Activated naive CD8-positive, alpha-beta T cell treated with anti-CD3 and anti-CD28 coated beads, Interleukin-2, amount 50 U/mL, for 24 hours (primary cell): Measurements from ENCODE around the gene PALLD.

Experiments
- ATAC-seq: fragments of 150-1000 bp; cut with Tn5 transposase; one replicate; pipeline ENCODE4 v1.10.0; 2021
- DNase-seq: peaks from one replicate; pipeline ENCODE4 v3.0.0; 2021
- H3K27ac Mint-ChIP-seq: one replicate; pipeline ENCODE4 v1.8.0; 2021; ENCODE audit warnings: mild to moderate bottlenecking, mixed read lengths
- H3K27me3 Mint-ChIP-seq: one replicate; pipeline ENCODE4 v1.8.0; 2021; ENCODE audit warnings: mixed read lengths
- H3K36me3 Mint-ChIP-seq: one replicate; pipeline ENCODE4 v1.8.0; 2021; ENCODE audit warnings: low read depth, mixed read lengths
- H3K4me1 Mint-ChIP-seq: one replicate; pipeline ENCODE4 v1.8.0; 2021; ENCODE audit warnings: mixed read lengths
- H3K4me3 Mint-ChIP-seq: one replicate; pipeline ENCODE4 v1.8.0; 2021; ENCODE audit warnings: mild to moderate bottlenecking, moderate library complexity, mixed read lengths
- H3K9me3 Mint-ChIP-seq: one replicate; pipeline ENCODE4 v1.8.0; 2021; ENCODE audit warnings: mixed read lengths

The PALLD gene

DNA sequence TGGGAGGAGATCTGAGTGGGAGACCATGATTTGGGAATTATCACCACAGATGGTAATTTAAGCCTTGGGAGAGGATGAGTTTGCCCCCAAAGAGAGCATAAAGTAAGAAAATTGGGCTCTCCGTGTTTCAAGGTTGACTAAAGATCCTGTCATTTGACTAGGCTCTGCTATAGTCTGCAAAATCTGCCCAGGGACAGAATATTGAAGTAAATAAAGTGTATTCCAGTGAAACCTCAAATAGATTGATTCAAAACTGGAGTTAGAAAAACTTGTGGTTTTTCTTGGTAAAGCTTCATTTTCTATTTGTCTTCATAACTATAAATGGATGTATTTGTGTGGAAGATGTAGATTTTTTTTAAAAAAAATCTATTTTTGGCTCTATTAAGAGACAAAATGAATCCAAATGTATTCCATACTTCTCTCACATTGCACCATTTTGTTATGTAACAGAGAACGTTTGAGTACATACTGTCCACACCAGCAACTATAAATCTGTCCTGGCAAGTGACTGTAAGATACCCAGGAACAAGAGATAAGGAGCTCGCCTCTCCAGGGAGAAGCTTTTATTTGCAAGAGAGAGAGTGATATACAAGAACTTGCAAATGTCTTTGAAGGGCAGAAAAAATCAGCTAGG, 343.0 kb downstream of the PALLD start:
- Mint-ChIP-seq H3K9me3 (no peaks in the 10 kb centered on the region), H3K4me3 (no peak overlapping the region), H3K36me3 (no peaks in the 10 kb centered on the region), H3K4me1 (peaks cover 2% of the 10 kb centered on the region), H3K27me3 (peaks cover 46% of the 10 kb centered on the region), H3K27ac (no peak overlapping the region)
- ATAC-seq (no peak), DNase-seq (no peak)

DNA sequence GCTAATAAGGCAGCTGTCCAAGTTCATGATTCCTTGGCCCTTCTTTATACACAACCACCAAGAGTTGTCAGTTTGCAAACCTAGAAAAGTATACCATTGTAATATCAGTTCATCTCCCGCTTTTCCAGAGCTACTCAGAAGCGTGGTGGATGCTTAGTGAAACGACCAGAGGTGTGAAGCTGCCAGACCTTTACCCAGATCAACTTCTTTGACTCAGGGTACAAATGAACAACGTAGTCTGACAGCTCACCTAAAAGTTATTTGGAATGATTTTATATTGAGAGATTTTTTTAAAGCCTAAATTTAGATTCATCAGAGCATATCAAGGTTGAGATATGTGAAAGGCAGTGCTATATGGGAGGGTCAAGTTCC, 343.5 kb downstream of the PALLD start:
- Mint-ChIP-seq H3K4me1 (peaks cover 2% of the 10 kb centered on the region), H3K9me3 (no peaks in the 10 kb centered on the region), H3K27ac (no peak overlapping the region), H3K36me3 (no peaks in the 10 kb centered on the region), H3K4me3 (no peak overlapping the region), H3K27me3 (peaks cover 43% of the 10 kb centered on the region)
- DNase-seq: no peak
- no peak for ATAC-seq

GRCh38 chr4:168841000-168841671, 344.3 kb downstream of the PALLD start:
- no peaks in the 10 kb centered on the region for H3K36me3 Mint-ChIP-seq
- peaks cover 37% of the 10 kb centered on the region for H3K27me3 Mint-ChIP-seq
- H3K4me3 Mint-ChIP-seq: no peak overlapping the region
- DNase-seq: no peak
- H3K27ac Mint-ChIP-seq: no peak overlapping the region
- no peak for ATAC-seq
- H3K9me3 Mint-ChIP-seq: no peaks in the 10 kb centered on the region
- H3K4me1 Mint-ChIP-seq: peaks cover 2% of the 10 kb centered on the region

- H3K27ac Mint-ChIP-seq: no peak overlapping the region
- H3K4me3 Mint-ChIP-seq: no peak overlapping the region
- no peak for ATAC-seq
Observed at GRCh38 chr4:168841672-168842019, 344.8 kb downstream of the PALLD start.

DNA sequence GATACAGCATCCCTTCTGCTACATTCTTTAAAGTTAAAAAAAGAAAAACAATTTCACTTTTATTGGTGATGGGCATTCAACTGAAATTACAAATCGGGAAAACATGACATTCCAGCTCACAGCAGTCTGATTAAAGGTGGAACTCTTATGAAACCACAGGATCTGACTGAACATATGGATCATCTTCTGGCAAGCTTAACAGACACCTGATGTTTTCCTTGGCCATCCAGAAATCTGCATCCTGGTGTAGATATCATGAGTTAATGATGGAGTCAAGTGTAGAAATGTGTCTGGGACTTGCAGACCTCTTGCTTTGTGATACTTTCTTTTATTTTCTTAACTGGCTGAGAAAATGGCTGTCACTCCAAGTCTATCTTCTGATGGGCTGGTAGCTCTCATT, 345.3 kb downstream of the PALLD start:
- ATAC-seq (no peak), DNase-seq (no peak)
- H3K9me3 Mint-ChIP-seq: no peaks in the 10 kb centered on the region
- H3K36me3 Mint-ChIP-seq: no peaks in the 10 kb centered on the region
- H3K4me1 Mint-ChIP-seq: peaks cover 2% of the 10 kb centered on the region
- no peak overlapping the region for H3K27ac Mint-ChIP-seq
- peaks cover 33% of the 10 kb centered on the region for H3K27me3 Mint-ChIP-seq
- H3K4me3 Mint-ChIP-seq: no peak overlapping the region

More at GRCh38 chr4:168841672-168842019, 344.8 kb downstream of the PALLD start:
- Mint-ChIP-seq H3K36me3 (no peaks in the 10 kb centered on the region), H3K27me3 (peaks cover 34% of the 10 kb centered on the region), H3K4me1 (peaks cover 2% of the 10 kb centered on the region), H3K9me3 (no peaks in the 10 kb centered on the region)
- DNase-seq: no peak

- H3K36me3 Mint-ChIP-seq: no peaks in the 10 kb centered on the region
- H3K9me3 Mint-ChIP-seq: no peaks in the 10 kb centered on the region
- H3K4me3 Mint-ChIP-seq: no peak overlapping the region
- H3K27me3 Mint-ChIP-seq: peaks cover 19% of the 10 kb centered on the region
- peaks cover 2% of the 10 kb centered on the region for H3K4me1 Mint-ChIP-seq
- ATAC-seq (no peak), DNase-seq (no peak)
- no peak overlapping the region for H3K27ac Mint-ChIP-seq
Observed at GRCh38 chr4:168843635-168844034, 346.8 kb downstream of the PALLD start.

- no peaks in the 10 kb centered on the region for H3K36me3 Mint-ChIP-seq
- H3K4me1 Mint-ChIP-seq: peaks cover 7% of the 10 kb centered on the region
- no peak overlapping the region for H3K4me3 Mint-ChIP-seq
- no peak for DNase-seq
- no peaks in the 10 kb centered on the region for H3K9me3 Mint-ChIP-seq
- no peak for ATAC-seq
- no peak overlapping the region for H3K27ac Mint-ChIP-seq
- H3K27me3 Mint-ChIP-seq: peaks cover 15% of the 10 kb centered on the region
Observed at GRCh38 chr4:168844353-168845049, 347.6 kb downstream of the PALLD start.

DNA sequence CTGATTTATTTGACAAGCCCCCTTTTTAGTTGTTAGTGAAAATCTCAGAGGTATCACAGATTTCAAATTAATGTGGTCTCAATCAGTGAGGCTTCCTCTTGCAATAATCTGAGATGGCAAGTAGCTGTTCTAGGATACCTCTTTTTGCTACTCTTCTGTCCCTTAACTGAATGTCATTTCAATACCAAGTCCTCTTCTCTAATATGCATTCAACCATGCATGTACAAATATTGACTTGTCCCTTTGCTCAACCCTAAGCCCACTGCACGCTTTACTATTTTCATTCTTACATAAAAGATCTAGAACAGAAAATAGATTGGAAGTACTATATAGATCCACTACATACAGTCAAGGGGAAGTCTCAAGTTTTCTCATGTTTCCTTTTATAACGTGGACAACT, 349.0 kb downstream of the PALLD start:
- Mint-ChIP-seq H3K4me3 (no peak overlapping the region), H3K27ac (no peak overlapping the region), H3K9me3 (no peaks in the 10 kb centered on the region), H3K4me1 (peaks cover 5% of the 10 kb centered on the region), H3K36me3 (no peaks in the 10 kb centered on the region), H3K27me3 (peaks cover 16% of the 10 kb centered on the region)
- DNase-seq: no peak
- no peak for ATAC-seq

DNA sequence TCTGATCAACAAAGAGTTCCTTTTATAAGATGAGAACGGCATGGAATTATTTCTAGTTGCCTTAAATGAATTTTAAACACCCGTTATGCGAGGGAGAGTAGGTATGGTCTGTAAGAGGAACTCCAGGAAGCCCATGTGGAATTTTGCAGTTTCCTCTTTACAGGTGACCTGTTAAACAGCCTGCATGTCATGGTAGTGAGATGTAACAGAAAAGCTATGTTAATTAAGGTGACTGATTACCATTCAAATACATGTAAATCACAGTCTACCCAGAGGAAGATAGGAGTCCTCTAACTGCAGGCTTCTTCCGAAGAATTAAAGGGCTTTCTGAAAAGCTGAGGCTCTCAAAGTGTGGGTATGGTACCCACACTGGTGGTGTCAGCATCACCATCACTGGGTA, 349.6 kb downstream of the PALLD start:
- ATAC-seq: no peak
- no peaks in the 10 kb centered on the region for H3K36me3 Mint-ChIP-seq
- peaks cover 16% of the 10 kb centered on the region for H3K27me3 Mint-ChIP-seq

DNA sequence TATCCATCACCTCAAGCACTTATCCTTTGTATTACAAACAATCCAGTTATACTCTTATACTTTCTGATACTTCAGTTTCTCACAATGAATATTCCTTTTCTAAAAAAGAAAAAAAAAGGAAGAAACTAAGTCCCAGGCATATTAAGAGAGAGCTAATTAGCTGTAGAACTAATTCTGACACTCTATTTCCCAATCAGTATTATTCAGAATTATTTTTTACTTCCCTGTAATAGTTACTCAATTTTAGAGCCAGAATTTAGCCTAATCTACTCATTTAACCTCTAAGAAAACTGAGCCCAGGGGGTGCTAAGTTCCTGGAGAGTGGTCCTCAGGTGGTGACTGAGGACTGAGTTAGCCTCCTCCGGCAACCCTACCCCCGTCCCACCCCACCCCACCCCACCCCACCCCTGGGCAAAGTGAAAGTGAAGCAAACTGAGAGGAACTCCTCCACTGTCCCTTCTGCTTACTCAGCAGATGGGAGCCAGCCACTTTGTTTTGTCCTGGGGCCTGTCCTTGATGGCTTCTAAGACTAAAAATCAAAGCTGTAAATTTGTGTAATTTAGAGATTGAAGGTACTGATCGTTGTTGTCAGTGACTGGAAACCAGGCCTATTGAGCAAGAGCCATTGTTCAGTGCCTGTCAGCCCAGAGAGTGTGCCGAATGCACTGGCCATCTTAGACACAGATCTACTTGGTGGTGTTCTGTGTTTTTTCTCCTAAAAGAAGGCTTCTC, 351.1 kb downstream of the PALLD start:
- Mint-ChIP-seq H3K4me3 (no peak overlapping the region), H3K27me3 (peaks cover 12% of the 10 kb centered on the region), H3K27ac (no peak overlapping the region), H3K9me3 (no peaks in the 10 kb centered on the region), H3K36me3 (no peaks in the 10 kb centered on the region), H3K4me1 (peaks cover 5% of the 10 kb centered on the region)
- DNase-seq (no peak), ATAC-seq (no peak)

More for the DNA sequence above, 349.6 kb downstream of the PALLD start:
- DNase-seq: no peak
- no peak overlapping the region for H3K27ac Mint-ChIP-seq
- H3K4me1 Mint-ChIP-seq: peaks cover 5% of the 10 kb centered on the region
- no peak overlapping the region for H3K4me3 Mint-ChIP-seq
- no peaks in the 10 kb centered on the region for H3K9me3 Mint-ChIP-seq

- H3K36me3 Mint-ChIP-seq: no peaks in the 10 kb centered on the region
- H3K4me3 Mint-ChIP-seq: no peak overlapping the region
Observed at GRCh38 chr4:168849030-168849675, 352.3 kb downstream of the PALLD start.

GRCh38 chr4:168849997-168850396, 353.1 kb downstream of the PALLD start:
- Mint-ChIP-seq H3K27ac (no peak overlapping the region), H3K27me3 (peaks cover 7% of the 10 kb centered on the region), H3K36me3 (no peaks in the 10 kb centered on the region), H3K4me1 (peaks cover 13% of the 10 kb centered on the region), H3K4me3 (no peak overlapping the region), H3K9me3 (no peaks in the 10 kb centered on the region)
- DNase-seq: no peak
- no peak for ATAC-seq

More at GRCh38 chr4:168849030-168849675, 352.3 kb downstream of the PALLD start:
- DNase-seq (no peak), ATAC-seq (no peak)
- Mint-ChIP-seq H3K9me3 (no peaks in the 10 kb centered on the region), H3K27me3 (peaks cover 11% of the 10 kb centered on the region), H3K27ac (no peak overlapping the region), H3K4me1 (peaks cover 13% of the 10 kb centered on the region)

DNA sequence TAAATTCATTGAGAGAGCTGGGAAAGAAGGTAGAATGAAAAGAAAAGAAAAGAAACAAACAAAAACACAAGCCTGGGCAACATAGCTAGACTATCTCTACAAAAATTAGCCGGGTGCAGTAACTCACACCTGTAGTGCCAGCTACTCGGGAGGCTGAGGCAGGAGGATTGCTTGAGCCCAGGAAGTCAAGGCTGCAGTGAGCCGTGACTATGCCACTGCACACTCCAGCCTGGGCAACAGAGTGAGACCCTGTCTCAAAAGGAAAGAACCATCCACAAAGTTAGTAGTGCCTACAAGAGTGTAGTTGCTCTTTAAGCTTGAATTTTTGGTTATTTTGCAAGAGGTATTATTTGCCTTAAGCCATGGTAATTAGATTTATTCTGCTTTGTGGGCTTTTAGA, 355.5 kb downstream of the PALLD start:
- Mint-ChIP-seq H3K27me3 (peaks cover 8% of the 10 kb centered on the region), H3K4me3 (no peak overlapping the region)

GRCh38 chr4:168852933-168853713, 356.3 kb downstream of the PALLD start:
- ATAC-seq: no peak
- Mint-ChIP-seq H3K27ac (no peak overlapping the region), H3K4me3 (no peak overlapping the region), H3K4me1 (peaks cover 13% of the 10 kb centered on the region), H3K27me3 (peaks cover 8% of the 10 kb centered on the region), H3K36me3 (no peaks in the 10 kb centered on the region), H3K9me3 (no peaks in the 10 kb centered on the region)
- DNase-seq: no peak

More for the DNA sequence above, 355.5 kb downstream of the PALLD start:
- H3K4me1 Mint-ChIP-seq: peaks cover 13% of the 10 kb centered on the region
- no peak overlapping the region for H3K27ac Mint-ChIP-seq
- DNase-seq: no peak
- H3K36me3 Mint-ChIP-seq: no peaks in the 10 kb centered on the region
- H3K9me3 Mint-ChIP-seq: no peaks in the 10 kb centered on the region
- ATAC-seq: no peak
